Psoas muscle (tissue), 8 donors: ENCODE results near the gene ZNF555. TPM values are rescaled to one million over a fixed set of nuclear protein-coding genes. Genes with fewer than 3 reads are reported as not detected.

ENCODE experiments used
- ATAC-seq, 4 donors: fragments of 200-7000 bp; cut with Tn5 transposase; one replicate each; pipeline ENCODE4 v1.9.1; 2020; ENCODE audit warnings: moderate library complexity in 3 of 4, mild to moderate bottlenecking in 2 of 4
- DNase-seq, 2 donors: peaks; one replicate each; pipeline ENCODE4 v3.0.0-alpha.2; 2020
- H3K27ac ChIP-seq: fragments of 200-600 bp; one replicate; pipeline ENCODE4 v1.8.0; 2022
- H3K27me3 ChIP-seq, 3 donors: fragments of 200-600 bp in 1 of 3; one replicate each; pipeline versions ENCODE4 v1.6.1 to v1.8.0; 2013 to 2022; ENCODE audit warnings: low read length in 2 of 3, mild to moderate bottlenecking in 2 of 3, moderate library complexity in 1 of 3; ENCODE audit not compliant: insufficient read depth in 3 of 3
- H3K36me3 ChIP-seq, 2 donors: fragments of 200-600 bp in 1 of 2; one replicate each; pipeline versions ENCODE4 v1.6.1 to v1.8.0; 2013 to 2022; ENCODE audit warnings: low read depth in 1 of 2, mild to moderate bottlenecking in 1 of 2, moderate library complexity in 1 of 2; ENCODE audit not compliant: insufficient read depth in 1 of 2
- H3K4me1 ChIP-seq: fragments of 200-600 bp; one replicate; pipeline ENCODE4 v1.8.0; 2022
- H3K4me3 ChIP-seq: fragments of 200-600 bp; one replicate; pipeline ENCODE4 v1.8.0; 2022; ENCODE audit warnings: mild to moderate bottlenecking
- H3K9me3 ChIP-seq: fragments of 200-600 bp; one replicate; pipeline ENCODE4 v1.8.0; 2022
- CTCF ChIP-seq: fragments of 200-600 bp; IDR thresholded peaks from one replicate; pipeline ENCODE4 v1.8.0; 2022; ENCODE audit warnings: antibody characterized with exemption
- WGBS, 3 donors: extraction: QIAGEN DNeasy Blood & Tissue Kit; methylation state at CpG; one replicate each; pipeline versions ENCODE4 v1.1.6 to v1.1.7; 2013; 5-methylcytosine and 5-hydroxymethylcytosine counted together
- intact Hi-C, 2 donors: fragments of 100-400 bp; cut with DNase I; formaldehyde crosslinking; loops; one replicate each; pipeline versions ENCODE4 v1.11.0 to v1.14.2; 2022
- polyA plus RNA-seq, 3 donors: library from polyadenylated mRNA; stranded (reverse); fragments of 200-250 nt; gene quantifications; one replicate each; pipeline ENCODE4 v1.2.3, GENCODE V29; 2013
- total RNA-seq, 4 donors: library from RNA; stranded (reverse); fragmentation: NEBNext Ultra II Directional in 2 of 4; extraction: Animal tissue kit (Norgen Biotek cat#: 25700) in 2 of 4; gene quantifications; one replicate each; pipeline versions ENCODE4 v1.2.1 to v1.2.4, GENCODE V29; 2021 to 2023
- donor health status: healthy with polysubstance abuse.
- donor health status: DM: no; HTN: no; CAD: no; lungs with moderate emphysema.
- donor health status: Bipolar disorder and iron deficiency.
- donor health status: healthy.
- donor health status: DM: yes; HTN: yes; CAD: no.
- donor health status: DM: no; HTN: no; CAD: no.
- donor health status: DM: no; HTN: no; CAD: no.
- donor health status: DM: yes; HTN: yes; CAD: no.

The ZNF555 gene
- total and polyA plus RNA-seq, 7 donors: 1.7 to 16.0 (median 2.9) TPM

- no peak overlapping the region for H3K4me3 ChIP-seq
- peaks cover 0 to 46% of the 10 kb centered on the region in 2 donors for H3K36me3 ChIP-seq
- no peak overlapping the region for H3K27ac ChIP-seq
- ATAC-seq (no peak), DNase-seq (no peak)
- no peak for TF ChIP-seq CTCF
- peaks cover 5% of the 10 kb centered on the region for H3K4me1 ChIP-seq
- H3K9me3 ChIP-seq: no peaks in the 10 kb centered on the region
- WGBS, 3 donors: 72 to 86% (median 73%) methylated on average over 9 of the region's 9 CpGs
- intact Hi-C loops: no loop called here
- no peaks in the 10 kb centered on the region for H3K27me3 ChIP-seq
Measured at GRCh38 chr19:2823646-2824045, 17.6 kb upstream of the ZNF555 start.

- 71 to 74% (median 72%) methylated on average over 8 of the region's 8 CpGs for WGBS, 3 donors
- peaks cover 0 to 47% of the 10 kb centered on the region in 2 donors for H3K36me3 ChIP-seq
- no peaks in the 10 kb centered on the region for H3K9me3 ChIP-seq
- intact Hi-C loops: no loop called here
- no peak overlapping the region for H3K27ac ChIP-seq
- ATAC-seq (no peak), DNase-seq (no peak)
- peaks cover 5% of the 10 kb centered on the region for H3K4me1 ChIP-seq
- TF ChIP-seq CTCF: no peak
- no peak overlapping the region for H3K4me3 ChIP-seq
- H3K27me3 ChIP-seq: no peaks in the 10 kb centered on the region
Measured at GRCh38 chr19:2824129-2824528, 17.1 kb upstream of the ZNF555 start.

GRCh38 chr19:2827022-2827421, 14.3 kb upstream of the ZNF555 start:
- 83 to 95% (median 94%) methylated on average over 2 of the region's 2 CpGs for WGBS, 3 donors
- H3K4me1 ChIP-seq: no peaks in the 10 kb centered on the region
- H3K9me3 ChIP-seq: peaks cover 8% of the 10 kb centered on the region
- H3K27me3 ChIP-seq: no peaks in the 10 kb centered on the region
- H3K36me3 ChIP-seq: peaks cover 0 to 51% of the 10 kb centered on the region in 2 donors
- intact Hi-C loops: no loop called here
- no peak for ATAC-seq
- no peak for TF ChIP-seq CTCF
- H3K4me3 ChIP-seq: no peak overlapping the region
- no peak overlapping the region for H3K27ac ChIP-seq
- DNase-seq: no peak

GRCh38 chr19:2827840-2828489, 13.3 kb upstream of the ZNF555 start:
- WGBS, 3 donors: 93 to 97% (median 93%) methylated on average over 13 of the region's 13 CpGs
- ATAC-seq (no peak), DNase-seq (no peak)
- no peak overlapping the region for H3K4me3 ChIP-seq
- H3K36me3 ChIP-seq: peaks cover 7 to 54% of the 10 kb centered on the region in 2 donors
- no peak overlapping the region for H3K27ac ChIP-seq
- H3K27me3 ChIP-seq: no peaks in the 10 kb centered on the region
- TF ChIP-seq CTCF: no peak
- H3K9me3 ChIP-seq: peaks cover 17% of the 10 kb centered on the region
- intact Hi-C loops: no loop called here
- no peaks in the 10 kb centered on the region for H3K4me1 ChIP-seq
